Heart right ventricle (tissue), 16 donors: ENCODE measurements around the gene RFX3. TPM values are rescaled to one million over a fixed set of nuclear protein-coding genes. Genes with fewer than 3 reads are reported as not detected.

Source experiments
- ATAC-seq, 8 donors: fragments of 200-7000 bp; cut with Tn5 transposase; one replicate each; pipeline ENCODE4 v1.9.1; 2020; ENCODE audit warnings: mild to moderate bottlenecking in 8 of 8, moderate library complexity in 8 of 8, moderate number of reproducible peaks in 1 of 8
- DNase-seq, 2 donors: peaks; one replicate each; pipeline ENCODE4 v3.0.0-alpha.2; 2020
- H3K27ac ChIP-seq, 10 donors: fragments of 200-600 bp; sonication (generic) in 2 of 10; one replicate each; pipeline versions ENCODE4 v1.5.0 to v1.8.0; 2020 to 2022; ENCODE audit warnings: mild to moderate bottlenecking in 3 of 10
- H3K27me3 ChIP-seq, 7 donors: fragments of 200-600 bp; one replicate each; pipeline ENCODE4 v1.8.0; 2021 to 2022; ENCODE audit warnings: mild to moderate bottlenecking in 2 of 7
- H3K36me3 ChIP-seq, 9 donors: fragments of 200-600 bp; sonication (generic) in 1 of 9; one replicate each; pipeline versions ENCODE4 v1.5.0 to v1.8.0; 2020 to 2022; ENCODE audit warnings: mild to moderate bottlenecking in 2 of 9
- H3K4me1 ChIP-seq, 9 donors: fragments of 200-600 bp; sonication (generic) in 1 of 9; one replicate each; pipeline versions ENCODE4 v1.5.0 to v1.8.0; 2020 to 2022; ENCODE audit warnings: mild to moderate bottlenecking in 4 of 9
- H3K4me3 ChIP-seq, 10 donors: fragments of 200-600 bp; sonication (generic) in 2 of 10; one replicate each; pipeline versions ENCODE4 v1.5.0 to v1.8.0; 2020 to 2022; ENCODE audit warnings: mild to moderate bottlenecking in 7 of 10, moderate library complexity in 2 of 10
- H3K9me3 ChIP-seq, 11 donors: fragments of 200-600 bp in 10 of 11; sonication (generic) in 2 of 11; one replicate each; pipeline versions ENCODE4 v1.5.0 to v1.8.0; 2013 to 2022; ENCODE audit warnings: mild to moderate bottlenecking in 2 of 11, control low read depth in 1 of 11, moderate library complexity in 1 of 11
- CTCF ChIP-seq, 9 donors: fragments of 200-600 bp; sonication (generic) in 2 of 9; IDR thresholded peaks; one replicate each; pipeline versions ENCODE4 v1.5.0 to v1.8.0; 2021 to 2022; ENCODE audit warnings: antibody characterized with exemption in 9 of 9, mild to moderate bottlenecking in 5 of 9, moderate library complexity in 1 of 9
- WGBS, 2 donors: extraction: QIAGEN DNeasy Blood & Tissue Kit; methylation state at CpG; one replicate each; pipeline ENCODE4 v1.1.7; 2013; ENCODE audit warnings: inconsistent platforms in 1 of 2; 5-methylcytosine and 5-hydroxymethylcytosine counted together
- intact Hi-C, 10 donors: fragments of 100-400 bp; cut with DNase I; formaldehyde crosslinking; loops; one replicate each; pipeline versions ENCODE4 v1.11.1 to v1.14.2; 2022
- polyA plus RNA-seq, 2 donors: library from polyadenylated mRNA; stranded (reverse); fragments of 200-250 nt; gene quantifications; one replicate each; pipeline ENCODE4 v1.2.3, GENCODE V29; 2013
- total RNA-seq, 10 donors: library from RNA; stranded (reverse); fragmentation: NEBNext Ultra II Directional in 3 of 10; extraction: Animal tissue kit (Norgen Biotek cat#: 25700) in 3 of 10; gene quantifications; one replicate each; pipeline versions ENCODE4 v1.2.1 to v1.2.4, GENCODE V29; 2021 to 2023
- donor health status: Arrhythmogenic right ventricular cardiomyopathy.
- donor health status: ischemic (EF 13 %, LVEDD 7.1; RV severe dilation, severe dysfunction).
- donor health status: healthy with polysubstance abuse.
- donor health status: DM: no; HTN: yes; CAD: no.
- donor health status: DM: no; HTN: no; CAD: no.
- donor health status: ischemic (EF 25% LVEDD 6.9; RV normal size, moderate dysfunction).
- donor health status: ischemic (EF 25% LVEDD 5.7; RV mildly dilated, moderate dysfunction).
- donor health status: healthy.
- donor health status: DM: yes; HTN: yes; CAD: no.
- donor health status: Ischemic cardiomyopathy.
- donor health status: ischemic (EF 35%, LVEDD 5.7; RV mildly dilated, moderate dysfunction).
- donor health status: nonischemic (EF 11% LVEDD 7.7; RV severe dilation, severe dysfunction).
- donor health status: DM: yes; HTN: yes; CAD: no.
- donor health status: PGD.
- donor health status: ischemic (EF 29% LVEDD 5.4; RV normal size, mild dysfunction).
- donor health status: nonischemic (EF 23%, LVEDD 6.1; RV moderate dilation, normal function).

Gene RFX3
- total and polyA plus RNA-seq, 12 donors, result 0.43 to 5.9 (median 3.5) TPM

GRCh38 chr9:3451956-3452355, 73.8 kb downstream of the RFX3 start:
- Histone ChIP-seq H3K4me3 (no peak overlapping the region), H3K4me1 (peaks cover 0 to 9% (median 0%) of the 10 kb centered on the region in 9 donors), H3K36me3 (no peaks in the 10 kb centered on the region), H3K9me3 (no peaks in the 10 kb centered on the region), H3K27me3 (no peaks in the 10 kb centered on the region), H3K27ac (no peak overlapping the region)
- no peak for ATAC-seq
- WGBS, 2 donors, result 96 to 100% methylated on average over 1 of the region's 1 CpG
- DNase-seq, result no peak
- no peak for TF ChIP-seq CTCF (IDR thresholded peaks at IDR 0.05)
- intact Hi-C loops, result no loop called here

- Histone ChIP-seq H3K27ac (no peak overlapping the region), H3K4me3 (no peak overlapping the region), H3K9me3 (peaks cover 0 to 9% (median 0%) of the 10 kb centered on the region in 11 donors), H3K27me3 (no peaks in the 10 kb centered on the region), H3K4me1 (peaks cover 0 to 10% (median 0%) of the 10 kb centered on the region in 9 donors), H3K36me3 (no peaks in the 10 kb centered on the region)
- DNase-seq (no peak), ATAC-seq (no peak)
- intact Hi-C loops, result loop anchor here in 3 of 10 donors (10.0 kb wide), 2 partner anchors 203 to 213 kb away; no protein-coding TSS in a partner anchor
- no peak for TF ChIP-seq CTCF (IDR thresholded peaks at IDR 0.05)
- WGBS, 2 donors, result 49 to 61% methylated on average over 1 of the region's 1 CpG
Observed at GRCh38 chr9:3447788-3448187, 78.0 kb downstream of the RFX3 start.

- Histone ChIP-seq H3K27ac (no peak overlapping the region), H3K4me3 (no peak overlapping the region), H3K9me3 (peaks cover 0 to 9% (median 0%) of the 10 kb centered on the region in 11 donors), H3K4me1 (peaks cover 0 to 10% (median 0%) of the 10 kb centered on the region in 9 donors), H3K27me3 (no peaks in the 10 kb centered on the region), H3K36me3 (no peaks in the 10 kb centered on the region)
- no peak for TF ChIP-seq CTCF (IDR thresholded peaks at IDR 0.05)
- DNase-seq, result no peak
- WGBS, 2 donors, result 84 to 90% methylated on average over 1 of the region's 1 CpG
- intact Hi-C loops, result loop anchor here in 3 of 10 donors (10.0 kb wide), 2 partner anchors 202 to 212 kb away; no protein-coding TSS in a partner anchor
- no peak for ATAC-seq
Observed at GRCh38 chr9:3447143-3447542, 78.7 kb downstream of the RFX3 start.

- no peaks in the 10 kb centered on the region for H3K27me3 ChIP-seq
- no peak overlapping the region for H3K4me3 ChIP-seq
- peaks cover 0 to 10% (median 0%) of the 10 kb centered on the region in 9 donors for H3K4me1 ChIP-seq
- no peaks in the 10 kb centered on the region for H3K36me3 ChIP-seq
- H3K27ac ChIP-seq, result no peak overlapping the region
- DNase-seq (no peak), ATAC-seq (no peak)
- H3K9me3 ChIP-seq, result peaks cover 0 to 9% (median 0%) of the 10 kb centered on the region in 11 donors
- no peak for TF ChIP-seq CTCF (IDR thresholded peaks at IDR 0.05)
- intact Hi-C loops, result loop anchor here in 3 of 10 donors (10.0 kb wide), 2 partner anchors 202 to 212 kb away; no protein-coding TSS in a partner anchor
Observed at GRCh38 chr9:3446313-3446712, 79.5 kb downstream of the RFX3 start.
